ENCODE measurements around the gene JUP. TPM values are rescaled to one million over a fixed set of nuclear protein-coding genes. Genes with fewer than 3 reads are reported as not detected.

JUP gene
- total RNA-seq, 2 experiments from 2014 or later: 40.5 to 62.0 TPM

- Histone ChIP-seq H3K4me2 (ENCODE audit: low read length) (peak overlapping the region; percentile 72), H3K4me1 (ENCODE audit: insufficient read depth, low read length, poor library complexity, severe bottlenecking) (peaks cover 24% of the 10 kb centered on the region), H3K27ac (ENCODE audit: low read depth, low read length, poor library complexity, severe bottlenecking) (peak overlapping the region; percentile 36), H3K9me3 (ENCODE audit: low read length) (no peaks in the 10 kb centered on the region), H3K9me2 (ENCODE audit: insufficient read depth, low read length) (no peaks in the 10 kb centered on the region), H2AFZ (ENCODE audit: low read length) (peak overlapping the region; percentile 48; the same call in 1 of the 2 replicates), H4K20me1 (ENCODE audit: insufficient read depth, low read length) (no peaks in the 10 kb centered on the region), H3K79me2 (ENCODE audit: insufficient read depth, low read depth, low read length) (no peaks in the 10 kb centered on the region), H3K36me3 (ENCODE audit: insufficient read depth, low read length) (no peaks in the 10 kb centered on the region), H3K4me3 (ENCODE audit: low read depth, low read length, poor library complexity, severe bottlenecking) (peak overlapping the region; percentile 60)
- ChIA-PET CTCF (ENCODE audit: unreplicated experiment) (interaction anchor here (1.5 kb wide), 1 partner anchor 7 kb away, joined by 7 read pairs; no protein-coding TSS in a partner anchor), POLR2A (interaction anchor here (1.4 kb wide), 1 partner anchor 97 kb away, joined by 4 read pairs; the partner anchor contains the start of gene EIF1)
- intact Hi-C loops (cut with micrococcal nuclease; ENCODE audit: unreplicated experiment): no loop called here
- TF ChIP-seq CTCF (conservative IDR thresholded peaks at IDR 0.05; ENCODE audit: low read length) (no peak), EZH2phosphoT487 (IDR thresholded peaks at IDR 0.05; ENCODE audit: borderline replicate concordance, low read depth, low read length) (no peak)
- no TSS peak for BruUV-seq (replicated peaks)
- DNase-seq (ENCODE audit: low spot score): peak; percentile 73
These were observed 1.2 kb downstream of the JUP start for GRCh38 chr17:41785091-41785858.

GRCh38 chr17:41784207-41784744 lies 2.2 kb downstream of the JUP start:
- no peaks in the 10 kb centered on the region for H3K9me2 ChIP-seq (ENCODE audit: insufficient read depth, low read length)
- peak overlapping the region; percentile 36 for H3K27ac ChIP-seq (ENCODE audit: low read depth, low read length, poor library complexity, severe bottlenecking)
- no peaks in the 10 kb centered on the region for H3K9me3 ChIP-seq (ENCODE audit: low read length)
- no peaks in the 10 kb centered on the region for H3K36me3 ChIP-seq (ENCODE audit: insufficient read depth, low read length)
- H2AFZ ChIP-seq (ENCODE audit: low read length): peak overlapping the region; percentile 48; the same call in 1 of the 2 replicates
- H3K4me1 ChIP-seq (ENCODE audit: insufficient read depth, low read length, poor library complexity, severe bottlenecking): peaks cover 26% of the 10 kb centered on the region
- no peaks in the 10 kb centered on the region for H4K20me1 ChIP-seq (ENCODE audit: insufficient read depth, low read length)
- peak overlapping the region; percentile 60 for H3K4me3 ChIP-seq (ENCODE audit: low read depth, low read length, poor library complexity, severe bottlenecking)
- POLR2A ChIA-PET: interaction anchor here (0.7 kb wide), 1 partner anchor 19 kb away, joined by 3 read pairs; no protein-coding TSS in a partner anchor
- peak overlapping the region; percentile 72 for H3K4me2 ChIP-seq (ENCODE audit: low read length)
- CTCF ChIA-PET (ENCODE audit: unreplicated experiment): interaction anchor here (0.6 kb wide), 1 partner anchor 121 kb away, joined by 4 read pairs; no protein-coding TSS in a partner anchor
- no TSS peak for BruUV-seq (replicated peaks)
- intact Hi-C loops (cut with micrococcal nuclease; ENCODE audit: unreplicated experiment): no loop called here
- no peak for TF ChIP-seq CTCF (conservative IDR thresholded peaks at IDR 0.05; ENCODE audit: low read length)
- no peak for TF ChIP-seq EZH2phosphoT487 (IDR thresholded peaks at IDR 0.05; ENCODE audit: borderline replicate concordance, low read depth, low read length)
- H3K79me2 ChIP-seq (ENCODE audit: insufficient read depth, low read depth, low read length): no peaks in the 10 kb centered on the region
- no peak for DNase-seq (ENCODE audit: low spot score)

- Histone ChIP-seq H3K9me2 (ENCODE audit: insufficient read depth, low read length) (no peaks in the 10 kb centered on the region), H3K36me3 (ENCODE audit: insufficient read depth, low read length) (no peaks in the 10 kb centered on the region), H3K27ac (ENCODE audit: low read depth, low read length, poor library complexity, severe bottlenecking) (no peak overlapping the region), H3K4me1 (ENCODE audit: insufficient read depth, low read length, poor library complexity, severe bottlenecking) (peaks cover 34% of the 10 kb centered on the region), H3K4me2 (ENCODE audit: low read length) (no peak overlapping the region), H3K9me3 (ENCODE audit: low read length) (no peaks in the 10 kb centered on the region), H3K4me3 (ENCODE audit: low read depth, low read length, poor library complexity, severe bottlenecking) (no peak overlapping the region), H4K20me1 (ENCODE audit: insufficient read depth, low read length) (no peaks in the 10 kb centered on the region), H2AFZ (ENCODE audit: low read length) (no peak overlapping the region), H3K79me2 (ENCODE audit: insufficient read depth, low read depth, low read length) (no peaks in the 10 kb centered on the region)
- BruUV-seq (replicated peaks): no TSS peak
- TF ChIP-seq EZH2phosphoT487 (IDR thresholded peaks at IDR 0.05; ENCODE audit: borderline replicate concordance, low read depth, low read length) (no peak), CTCF (conservative IDR thresholded peaks at IDR 0.05; ENCODE audit: low read length) (no peak)
- intact Hi-C loops (cut with micrococcal nuclease; ENCODE audit: unreplicated experiment): no loop called here
- no peak for DNase-seq (ENCODE audit: low spot score)
- POLR2A ChIA-PET: no interaction called here
- CTCF ChIA-PET (ENCODE audit: unreplicated experiment): no interaction called here
These were observed 4.4 kb downstream of the JUP start for GRCh38 chr17:41782142-41782541.

Measured in OCI-LY7 (cell line).